HCT116 (cell line): ENCODE measurements around the gene MSANTD4.

ENCODE experiments used
- EZH2 ChIP-seq: fragments of 200-600 bp; sonication (generic); IDR thresholded peaks from 2 replicates; pipeline ENCODE4 v1.6.1; 2017; ENCODE audit warnings: antibody characterized with exemption, mixed run types
- JUND ChIP-seq: IDR thresholded peaks from 2 replicates; pipeline ENCODE4 v1.6.1; 2012
- RAD21 ChIP-seq: IDR thresholded peaks from 2 replicates; pipeline ENCODE4 v1.6.1; 2012; ENCODE audit warnings: low read depth, mild to moderate bottlenecking
- SIN3A ChIP-seq: IDR thresholded peaks from 2 replicates; pipeline ENCODE4 v1.6.1; 2012; ENCODE audit warnings: low read depth
- TCF7L2 ChIP-seq: IDR thresholded peaks from 2 replicates; pipeline ENCODE4 v1.7.0; 2011; ENCODE audit warnings: borderline replicate concordance, inconsistent platforms; ENCODE audit not compliant: insufficient read depth, insufficient read length; ENCODE audit errors: extremely low read depth
- ZBTB33 ChIP-seq: IDR thresholded peaks from 2 replicates; pipeline ENCODE4 v1.6.1; 2011; ENCODE audit warnings: mild to moderate bottlenecking, low read length, moderate library complexity; ENCODE audit not compliant: insufficient replicate concordance; ENCODE audit errors: extremely low read depth
- TF ChIP-seq, protein P1 (sequence below), 3 experiments: fragments of 200-600 bp in 1 of 3; sonication (generic) in 1 of 3; IDR thresholded peaks in 2 of 3; conservative IDR thresholded peaks in 1 of 3; 2 replicates each; pipeline ENCODE4 v1.5.1; 2012 to 2017; ENCODE audit warnings: low read depth in 2 of 3, low read length in 2 of 3, antibody characterized with exemption in 1 of 3, borderline replicate concordance in 1 of 3, control low read depth in 1 of 3, mild to moderate bottlenecking in 1 of 3, mixed read lengths in 1 of 3, mixed run types in 1 of 3, moderate library complexity in 1 of 3; ENCODE audit not compliant: insufficient read depth in 1 of 3
- TF ChIP-seq, protein P2 (sequence below): IDR thresholded peaks from 2 replicates; pipeline ENCODE4 v1.6.1; 2012; ENCODE audit warnings: low read depth

GRCh38 chr11:106031936-106032335, 9.9 kb upstream of the MSANTD4 start:
- TF ChIP-seq, protein P1, sequence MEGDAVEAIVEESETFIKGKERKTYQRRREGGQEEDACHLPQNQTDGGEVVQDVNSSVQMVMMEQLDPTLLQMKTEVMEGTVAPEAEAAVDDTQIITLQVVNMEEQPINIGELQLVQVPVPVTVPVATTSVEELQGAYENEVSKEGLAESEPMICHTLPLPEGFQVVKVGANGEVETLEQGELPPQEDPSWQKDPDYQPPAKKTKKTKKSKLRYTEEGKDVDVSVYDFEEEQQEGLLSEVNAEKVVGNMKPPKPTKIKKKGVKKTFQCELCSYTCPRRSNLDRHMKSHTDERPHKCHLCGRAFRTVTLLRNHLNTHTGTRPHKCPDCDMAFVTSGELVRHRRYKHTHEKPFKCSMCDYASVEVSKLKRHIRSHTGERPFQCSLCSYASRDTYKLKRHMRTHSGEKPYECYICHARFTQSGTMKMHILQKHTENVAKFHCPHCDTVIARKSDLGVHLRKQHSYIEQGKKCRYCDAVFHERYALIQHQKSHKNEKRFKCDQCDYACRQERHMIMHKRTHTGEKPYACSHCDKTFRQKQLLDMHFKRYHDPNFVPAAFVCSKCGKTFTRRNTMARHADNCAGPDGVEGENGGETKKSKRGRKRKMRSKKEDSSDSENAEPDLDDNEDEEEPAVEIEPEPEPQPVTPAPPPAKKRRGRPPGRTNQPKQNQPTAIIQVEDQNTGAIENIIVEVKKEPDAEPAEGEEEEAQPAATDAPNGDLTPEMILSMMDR (IDR thresholded peaks at IDR 0.05 in 2 of 3, conservative IDR thresholded peaks at IDR 0.05 in 1 of 3; ENCODE audit: borderline replicate concordance in 1 of 3, insufficient read depth in 1 of 3, low read depth in 2 of 3, low read length in 2 of 3), result no peak
- TF ChIP-seq EZH2 (no peak), TCF7L2 (no peak), JUND (no peak), ZBTB33 (no peak), SIN3A (no peak), RAD21 (no peak)
- TF ChIP-seq, protein P2, sequence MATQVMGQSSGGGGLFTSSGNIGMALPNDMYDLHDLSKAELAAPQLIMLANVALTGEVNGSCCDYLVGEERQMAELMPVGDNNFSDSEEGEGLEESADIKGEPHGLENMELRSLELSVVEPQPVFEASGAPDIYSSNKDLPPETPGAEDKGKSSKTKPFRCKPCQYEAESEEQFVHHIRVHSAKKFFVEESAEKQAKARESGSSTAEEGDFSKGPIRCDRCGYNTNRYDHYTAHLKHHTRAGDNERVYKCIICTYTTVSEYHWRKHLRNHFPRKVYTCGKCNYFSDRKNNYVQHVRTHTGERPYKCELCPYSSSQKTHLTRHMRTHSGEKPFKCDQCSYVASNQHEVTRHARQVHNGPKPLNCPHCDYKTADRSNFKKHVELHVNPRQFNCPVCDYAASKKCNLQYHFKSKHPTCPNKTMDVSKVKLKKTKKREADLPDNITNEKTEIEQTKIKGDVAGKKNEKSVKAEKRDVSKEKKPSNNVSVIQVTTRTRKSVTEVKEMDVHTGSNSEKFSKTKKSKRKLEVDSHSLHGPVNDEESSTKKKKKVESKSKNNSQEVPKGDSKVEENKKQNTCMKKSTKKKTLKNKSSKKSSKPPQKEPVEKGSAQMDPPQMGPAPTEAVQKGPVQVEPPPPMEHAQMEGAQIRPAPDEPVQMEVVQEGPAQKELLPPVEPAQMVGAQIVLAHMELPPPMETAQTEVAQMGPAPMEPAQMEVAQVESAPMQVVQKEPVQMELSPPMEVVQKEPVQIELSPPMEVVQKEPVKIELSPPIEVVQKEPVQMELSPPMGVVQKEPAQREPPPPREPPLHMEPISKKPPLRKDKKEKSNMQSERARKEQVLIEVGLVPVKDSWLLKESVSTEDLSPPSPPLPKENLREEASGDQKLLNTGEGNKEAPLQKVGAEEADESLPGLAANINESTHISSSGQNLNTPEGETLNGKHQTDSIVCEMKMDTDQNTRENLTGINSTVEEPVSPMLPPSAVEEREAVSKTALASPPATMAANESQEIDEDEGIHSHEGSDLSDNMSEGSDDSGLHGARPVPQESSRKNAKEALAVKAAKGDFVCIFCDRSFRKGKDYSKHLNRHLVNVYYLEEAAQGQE, result no peak
